ENCODE data around the gene FGD5.

The FGD5 gene

DNA sequence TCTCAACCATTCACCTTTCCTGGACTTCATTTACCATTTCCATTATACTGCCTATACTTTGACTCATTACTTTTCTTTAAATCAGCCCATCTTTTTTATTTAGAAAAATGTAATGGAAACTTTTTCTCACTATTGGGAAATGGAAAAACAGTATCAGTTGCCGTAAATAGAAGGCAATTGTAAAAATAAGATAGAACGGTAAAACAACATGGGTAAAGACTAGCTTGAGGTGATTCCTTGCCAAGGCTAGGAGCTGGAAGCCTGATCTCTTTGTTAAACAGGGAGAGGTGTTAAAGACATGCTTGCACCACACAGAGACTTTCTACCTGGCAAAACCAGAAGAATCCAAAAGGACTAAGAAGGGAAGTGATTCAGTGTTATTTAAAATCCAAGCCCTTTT lies 5.9 kb downstream of the FGD5 start:
- Histone ChIP-seq H3K4me1 (ENCODE audit: insufficient read depth, low read length, severe bottlenecking) (no peaks in the 10 kb centered on the region), H2AFZ (ENCODE audit: low read length) (no peak overlapping the region), H4K20me1 (ENCODE audit: insufficient read depth, low read length) (no peaks in the 10 kb centered on the region), H3K9me2 (ENCODE audit: low read depth, low read length) (no peaks in the 10 kb centered on the region), H3K4me2 (ENCODE audit: low read length) (no peak overlapping the region), H3K9me3 (ENCODE audit: low read length) (no peaks in the 10 kb centered on the region), H3K79me2 (ENCODE audit: insufficient read depth, low read length) (no peaks in the 10 kb centered on the region), H3K4me3 (ENCODE audit: low read depth, low read length, poor library complexity, severe bottlenecking) (no peak overlapping the region), H3K27ac (ENCODE audit: low read depth, low read length, poor library complexity, severe bottlenecking) (no peak overlapping the region), H3F3A (ENCODE audit: insufficient read depth, low read length) (no peaks in the 10 kb centered on the region), H3K9ac (ENCODE audit: low read length) (no peak overlapping the region), H3K36me3 (ENCODE audit: insufficient read depth, low read length) (no peaks in the 10 kb centered on the region), H3K27me3 (ENCODE audit: insufficient read depth, low read length) (no peaks in the 10 kb centered on the region)
- TF ChIP-seq, protein P1, sequence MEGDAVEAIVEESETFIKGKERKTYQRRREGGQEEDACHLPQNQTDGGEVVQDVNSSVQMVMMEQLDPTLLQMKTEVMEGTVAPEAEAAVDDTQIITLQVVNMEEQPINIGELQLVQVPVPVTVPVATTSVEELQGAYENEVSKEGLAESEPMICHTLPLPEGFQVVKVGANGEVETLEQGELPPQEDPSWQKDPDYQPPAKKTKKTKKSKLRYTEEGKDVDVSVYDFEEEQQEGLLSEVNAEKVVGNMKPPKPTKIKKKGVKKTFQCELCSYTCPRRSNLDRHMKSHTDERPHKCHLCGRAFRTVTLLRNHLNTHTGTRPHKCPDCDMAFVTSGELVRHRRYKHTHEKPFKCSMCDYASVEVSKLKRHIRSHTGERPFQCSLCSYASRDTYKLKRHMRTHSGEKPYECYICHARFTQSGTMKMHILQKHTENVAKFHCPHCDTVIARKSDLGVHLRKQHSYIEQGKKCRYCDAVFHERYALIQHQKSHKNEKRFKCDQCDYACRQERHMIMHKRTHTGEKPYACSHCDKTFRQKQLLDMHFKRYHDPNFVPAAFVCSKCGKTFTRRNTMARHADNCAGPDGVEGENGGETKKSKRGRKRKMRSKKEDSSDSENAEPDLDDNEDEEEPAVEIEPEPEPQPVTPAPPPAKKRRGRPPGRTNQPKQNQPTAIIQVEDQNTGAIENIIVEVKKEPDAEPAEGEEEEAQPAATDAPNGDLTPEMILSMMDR (IDR thresholded peaks at IDR 0.05; ENCODE audit: low read length), result no peak
- TF ChIP-seq EZH2 (IDR thresholded peaks at IDR 0.05; ENCODE audit: borderline replicate concordance, low read length), result no peak

DNA sequence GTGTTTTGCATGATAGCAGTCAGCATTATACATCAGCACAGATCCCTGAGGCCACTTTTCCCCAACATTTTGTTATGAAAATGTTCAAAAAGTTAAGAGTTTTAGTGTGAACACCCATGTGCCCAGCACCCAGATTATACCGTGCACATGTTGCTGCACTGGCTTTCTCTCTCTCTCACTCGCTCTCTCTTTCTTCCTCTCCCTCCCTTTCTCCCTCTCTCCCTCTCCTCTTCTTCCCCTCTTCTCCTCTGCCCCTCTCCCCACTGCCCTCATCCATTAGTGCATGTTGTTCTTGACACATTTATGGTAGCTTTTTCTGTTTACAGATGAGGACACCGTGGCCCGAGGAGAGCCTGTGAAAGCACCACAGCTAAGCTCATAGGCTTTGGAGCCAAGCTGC lies 7.3 kb downstream of the FGD5 start:
- Histone ChIP-seq H3K9me3 (ENCODE audit: low read length) (no peaks in the 10 kb centered on the region), H3K4me3 (ENCODE audit: low read depth, low read length, poor library complexity, severe bottlenecking) (no peak overlapping the region), H3F3A (ENCODE audit: insufficient read depth, low read length) (no peaks in the 10 kb centered on the region), H3K4me1 (ENCODE audit: insufficient read depth, low read length, severe bottlenecking) (no peaks in the 10 kb centered on the region), H4K20me1 (ENCODE audit: insufficient read depth, low read length) (no peaks in the 10 kb centered on the region), H3K36me3 (ENCODE audit: insufficient read depth, low read length) (no peaks in the 10 kb centered on the region), H3K9ac (ENCODE audit: low read length) (no peak overlapping the region), H3K27me3 (ENCODE audit: insufficient read depth, low read length) (no peaks in the 10 kb centered on the region), H3K27ac (ENCODE audit: low read depth, low read length, poor library complexity, severe bottlenecking) (no peak overlapping the region), H2AFZ (ENCODE audit: low read length) (no peak overlapping the region), H3K9me2 (ENCODE audit: low read depth, low read length) (no peaks in the 10 kb centered on the region), H3K4me2 (ENCODE audit: low read length) (no peak overlapping the region), H3K79me2 (ENCODE audit: insufficient read depth, low read length) (no peaks in the 10 kb centered on the region)
- TF ChIP-seq EZH2 (IDR thresholded peaks at IDR 0.05; ENCODE audit: borderline replicate concordance, low read length), result no peak
- TF ChIP-seq, protein P1 (IDR thresholded peaks at IDR 0.05; ENCODE audit: low read length), result no peak

DNA sequence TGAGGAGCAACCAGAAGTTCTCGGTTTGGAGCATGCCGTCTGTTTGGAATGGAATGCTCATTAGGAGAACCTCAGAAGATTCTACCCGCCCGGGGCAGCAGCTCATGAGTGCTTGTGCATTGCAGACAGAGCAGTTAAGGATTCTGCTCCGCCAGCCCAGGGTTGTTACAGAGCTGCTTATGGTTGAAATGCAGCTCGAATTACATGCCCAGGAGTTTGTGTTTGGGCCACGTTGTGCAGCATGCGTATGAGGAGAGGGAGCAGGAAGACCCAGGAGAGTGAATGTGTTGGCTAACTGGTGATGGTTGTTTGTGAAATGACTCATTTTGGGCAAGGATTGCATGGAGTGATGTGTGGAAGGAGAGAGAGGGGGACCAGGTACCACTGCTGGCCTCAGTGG lies 9.0 kb downstream of the FGD5 start:
- no peak for TF ChIP-seq EZH2 (IDR thresholded peaks at IDR 0.05; ENCODE audit: borderline replicate concordance, low read length)
- TF ChIP-seq, protein P1 (IDR thresholded peaks at IDR 0.05; ENCODE audit: low read length), result no peak
- Histone ChIP-seq H3F3A (ENCODE audit: insufficient read depth, low read length) (no peaks in the 10 kb centered on the region), H4K20me1 (ENCODE audit: insufficient read depth, low read length) (no peaks in the 10 kb centered on the region), H3K27ac (ENCODE audit: low read depth, low read length, poor library complexity, severe bottlenecking) (no peak overlapping the region), H3K79me2 (ENCODE audit: insufficient read depth, low read length) (no peaks in the 10 kb centered on the region), H3K9ac (ENCODE audit: low read length) (no peak overlapping the region), H3K36me3 (ENCODE audit: insufficient read depth, low read length) (no peaks in the 10 kb centered on the region), H3K4me3 (ENCODE audit: low read depth, low read length, poor library complexity, severe bottlenecking) (no peak overlapping the region), H3K9me3 (ENCODE audit: low read length) (no peaks in the 10 kb centered on the region), H3K4me1 (ENCODE audit: insufficient read depth, low read length, severe bottlenecking) (no peaks in the 10 kb centered on the region), H3K9me2 (ENCODE audit: low read depth, low read length) (no peaks in the 10 kb centered on the region), H3K4me2 (ENCODE audit: low read length) (no peak overlapping the region), H3K27me3 (ENCODE audit: insufficient read depth, low read length) (no peaks in the 10 kb centered on the region), H2AFZ (ENCODE audit: low read length) (no peak overlapping the region)
